ENCODE data around the gene FKBP4.

Gene FKBP4

GRCh38 chr12:2776129-2776806 is 18.5 kb upstream of the FKBP4 start:
- no peak overlapping the region for H3K27ac ChIP-seq
- DNase-seq (ENCODE audit: low read depth, low spot score): no peak

GRCh38 chr12:2779281-2779680 is 15.5 kb upstream of the FKBP4 start:
- no peak overlapping the region for H3K27ac ChIP-seq

GRCh38 chr12:2783936-2784600 is 10.7 kb upstream of the FKBP4 start:
- H3K27ac ChIP-seq: no peak overlapping the region
- DNase-seq (ENCODE audit: low read depth, low spot score): no peak

More at GRCh38 chr12:2779281-2779680, 15.5 kb upstream of the FKBP4 start:
- no peak for DNase-seq (ENCODE audit: low read depth, low spot score)

- DNase-seq (ENCODE audit: low read depth, low spot score): no peak
- H3K27ac ChIP-seq: no peak overlapping the region
Observed at GRCh38 chr12:2785017-2785416, 9.8 kb upstream of the FKBP4 start.

- DNase-seq (ENCODE audit: low read depth, low spot score): no peak
- H3K27ac ChIP-seq: no peak overlapping the region
Observed at GRCh38 chr12:2791089-2791488, 3.7 kb upstream of the FKBP4 start.

- no peak for DNase-seq (ENCODE audit: low read depth, low spot score)
- H3K27ac ChIP-seq: no peak overlapping the region
Observed at GRCh38 chr12:2792671-2793500, 1.9 kb upstream of the FKBP4 start.

- H3K27ac ChIP-seq: no peak overlapping the region
- DNase-seq (ENCODE audit: low read depth, low spot score): no peak
Observed at GRCh38 chr12:2793561-2793960, 1.2 kb upstream of the FKBP4 start.

- no peak for DNase-seq (ENCODE audit: low read depth, low spot score)
- H3K27ac ChIP-seq: peak overlapping the region; percentile 57
Observed at GRCh38 chr12:2794191-2794735, 507 bp upstream of the FKBP4 start.

- no peak for DNase-seq (ENCODE audit: low read depth, low spot score)
- H3K27ac ChIP-seq: peak overlapping the region; percentile 57
Observed at GRCh38 chr12:2795291-2796186, 769 bp downstream of the FKBP4 start.

GRCh38 chr12:2796187-2796666 is 1.5 kb downstream of the FKBP4 start:
- peak overlapping the region; percentile 57 for H3K27ac ChIP-seq
- no peak for DNase-seq (ENCODE audit: low read depth, low spot score)

- no peak overlapping the region for H3K27ac ChIP-seq
- DNase-seq (ENCODE audit: low read depth, low spot score): no peak
Observed at GRCh38 chr12:2797721-2798418, 3.1 kb downstream of the FKBP4 start.

- no peak for DNase-seq (ENCODE audit: low read depth, low spot score)
- H3K27ac ChIP-seq: peak overlapping the region; percentile 67
Observed at GRCh38 chr12:2800046-2800570, 5.3 kb downstream of the FKBP4 start.

- no peak for DNase-seq (ENCODE audit: low read depth, low spot score)
- H3K27ac ChIP-seq: peak overlapping the region; percentile 67
Observed at GRCh38 chr12:2801044-2801783, 6.4 kb downstream of the FKBP4 start.

GRCh38 chr12:2803635-2804392 is 9.0 kb downstream of the FKBP4 start:
- no peak for DNase-seq (ENCODE audit: low read depth, low spot score)
- no peak overlapping the region for H3K27ac ChIP-seq

- H3K27ac ChIP-seq: no peak overlapping the region
- DNase-seq (ENCODE audit: low read depth, low spot score): no peak
Observed at GRCh38 chr12:2804393-2805142, 9.8 kb downstream of the FKBP4 start.

- no peak overlapping the region for H3K27ac ChIP-seq
- DNase-seq (ENCODE audit: low read depth, low spot score): no peak
Observed at GRCh38 chr12:2805143-2805520, 10.4 kb downstream of the FKBP4 start.

GRCh38 chr12:2806700-2807099 is 11.9 kb downstream of the FKBP4 start:
- no peak overlapping the region for H3K27ac ChIP-seq
- no peak for DNase-seq (ENCODE audit: low read depth, low spot score)
